ENCODE data around the gene IL27RA.

- TF ChIP-seq CTCF (IDR thresholded peaks at IDR 0.05; ENCODE audit: low read length) (no peak), EZH2 (IDR thresholded peaks at IDR 0.05; ENCODE audit: borderline replicate concordance, low read length) (no peak)
Measured at GRCh38 chr19:14061081-14061749, 29.7 kb downstream of the IL27RA start.
